HG03025 (cell line): Measurements from ENCODE around the gene P2RX6.

Experiments
- ATAC-seq: cut with Tn5 transposase; IDR thresholded peaks from one replicate; pipeline ENCODE4 v1.9.1; 2021; ENCODE audit warnings: mild to moderate bottlenecking, moderate library complexity; ENCODE audit not compliant: unreplicated experiment, low FRiP score

P2RX6 gene

GRCh38 chr22:20979243-20979809 lies 35.6 kb upstream of the P2RX6 start:
- ATAC-seq: no peak

GRCh38 chr22:20979940-20980453 lies 35.0 kb upstream of the P2RX6 start:
- no peak for ATAC-seq

DNA sequence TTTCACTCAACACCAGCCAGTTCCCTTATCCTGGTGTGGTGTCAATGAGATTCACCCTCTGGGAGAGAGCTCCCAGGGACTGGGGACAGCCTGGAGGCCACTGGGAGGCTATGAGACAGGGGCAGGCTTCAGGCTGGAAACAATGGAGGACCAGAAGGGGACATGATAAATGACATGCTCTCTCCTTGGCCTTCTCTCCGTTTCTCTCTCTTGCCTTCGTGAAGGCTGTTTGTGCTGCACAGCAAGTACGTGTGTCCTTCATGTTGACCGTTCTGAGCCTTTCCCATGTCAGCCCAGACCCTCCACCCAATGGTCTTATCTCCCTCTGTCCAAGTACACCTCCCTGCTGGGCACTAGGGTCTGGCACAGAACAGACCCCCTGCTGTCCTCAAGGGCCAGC lies 34.4 kb upstream of the P2RX6 start:
- no peak for ATAC-seq

DNA sequence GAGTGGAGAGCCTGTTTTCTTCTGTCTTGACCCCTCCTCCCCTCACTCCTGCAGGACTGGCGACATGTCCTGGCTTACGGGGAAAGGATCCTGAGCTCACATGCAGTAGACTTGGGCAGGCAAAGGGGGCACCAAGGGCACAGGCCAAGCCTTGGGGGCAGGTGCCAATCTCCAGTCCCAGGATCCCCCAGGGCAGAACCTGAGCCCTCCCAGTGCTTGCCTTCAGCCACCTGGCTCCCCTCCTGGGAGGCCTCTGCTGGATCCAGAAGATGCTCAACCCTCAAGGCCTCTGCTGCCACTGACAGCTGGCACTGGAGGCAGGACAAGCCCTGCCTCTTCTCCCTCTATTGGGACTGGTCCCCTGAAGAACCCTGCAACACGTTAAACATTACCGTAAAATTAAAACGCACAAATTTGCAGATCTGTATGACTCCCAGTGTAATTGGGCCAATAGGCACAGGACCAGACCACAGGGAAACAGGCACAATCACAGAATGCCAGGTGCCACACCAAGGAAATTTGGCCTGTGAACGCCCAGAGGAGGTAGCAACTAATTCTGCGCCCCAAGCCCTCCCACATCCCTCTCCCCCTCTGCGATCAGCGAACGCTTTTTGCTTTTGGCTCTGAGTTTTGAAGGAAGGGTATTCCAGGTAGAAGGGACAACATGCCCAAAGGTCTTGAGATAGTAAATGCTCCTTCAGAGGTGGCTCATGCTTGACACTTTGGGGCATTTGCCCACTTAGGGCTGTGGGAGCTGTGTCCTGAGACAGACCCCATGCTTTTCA lies 33.8 kb upstream of the P2RX6 start:
- ATAC-seq: no peak

DNA sequence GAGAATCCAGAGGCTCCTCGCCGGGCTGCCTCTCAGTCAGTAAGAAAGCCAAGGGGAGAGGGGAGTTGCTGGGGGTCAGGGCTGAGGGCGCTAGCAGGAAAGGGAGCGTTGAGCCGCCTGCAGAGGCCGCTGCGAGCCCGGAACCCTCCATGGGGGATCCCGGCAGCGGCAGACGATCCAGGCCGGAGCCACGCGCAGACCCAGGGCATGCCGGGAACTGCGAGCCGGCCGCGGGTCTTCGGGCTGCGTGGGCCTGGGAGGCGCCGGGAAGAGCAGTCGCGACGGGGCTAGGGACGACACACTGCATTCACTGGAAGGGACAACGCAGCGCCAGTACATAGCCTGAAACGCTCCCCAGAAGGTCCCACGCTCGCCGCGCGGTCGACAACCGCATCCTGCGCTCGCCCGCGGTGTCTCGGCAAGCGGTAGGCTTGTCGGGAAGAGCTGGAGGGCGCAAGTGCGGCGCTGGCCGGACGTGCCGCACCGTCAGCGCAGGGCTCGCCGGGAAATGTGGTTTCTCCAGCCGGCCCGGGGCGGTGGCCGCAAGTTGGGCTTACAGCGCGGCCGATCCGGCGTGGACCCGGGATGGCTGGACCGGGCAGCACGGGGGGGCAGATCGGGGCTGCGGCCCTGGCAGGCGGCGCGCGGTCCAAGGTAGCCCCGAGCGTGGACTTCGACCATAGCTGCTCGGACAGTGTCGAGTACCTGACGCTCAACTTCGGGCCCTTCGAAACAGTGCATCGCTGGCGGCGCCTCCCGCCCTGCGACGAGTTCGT lies 33.0 kb upstream of the P2RX6 start, which contains the start of gene LZTR1:
Gene LZTR1 (plus strand): TSS at position 511 of the 776 bp plus-strand sequence. CDS start 75 bp downstream, at position 586.
- peak; percentile 75 for ATAC-seq

- ATAC-seq: peak; percentile 15
Observed at GRCh38 chr22:20982563-20982882, 32.4 kb upstream of the P2RX6 start.

- ATAC-seq: no peak
Observed at GRCh38 chr22:20983081-20983771, 31.7 kb upstream of the P2RX6 start.

DNA sequence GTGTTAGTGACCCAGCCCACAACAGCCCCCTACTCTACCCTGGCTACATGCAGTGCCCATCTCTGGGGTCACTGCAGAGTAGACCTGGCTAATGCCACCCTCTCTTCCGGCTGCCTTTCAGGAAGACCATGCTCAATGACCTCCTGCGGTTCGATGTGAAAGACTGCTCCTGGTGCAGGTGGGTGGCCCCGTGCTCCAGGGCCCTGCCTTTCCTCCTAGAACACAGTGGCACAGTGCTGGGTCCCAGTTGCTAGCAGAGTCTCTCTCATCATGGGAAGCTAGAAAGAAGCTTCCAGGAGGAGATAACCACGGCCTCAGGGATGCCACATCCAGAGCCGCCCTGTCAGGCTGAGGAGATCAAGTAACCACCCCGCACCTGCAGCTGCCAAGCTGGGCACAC lies 29.2 kb upstream of the P2RX6 start:
- no peak for ATAC-seq

- no peak for ATAC-seq
Observed at GRCh38 chr22:20986365-20986764, 28.6 kb upstream of the P2RX6 start.

DNA sequence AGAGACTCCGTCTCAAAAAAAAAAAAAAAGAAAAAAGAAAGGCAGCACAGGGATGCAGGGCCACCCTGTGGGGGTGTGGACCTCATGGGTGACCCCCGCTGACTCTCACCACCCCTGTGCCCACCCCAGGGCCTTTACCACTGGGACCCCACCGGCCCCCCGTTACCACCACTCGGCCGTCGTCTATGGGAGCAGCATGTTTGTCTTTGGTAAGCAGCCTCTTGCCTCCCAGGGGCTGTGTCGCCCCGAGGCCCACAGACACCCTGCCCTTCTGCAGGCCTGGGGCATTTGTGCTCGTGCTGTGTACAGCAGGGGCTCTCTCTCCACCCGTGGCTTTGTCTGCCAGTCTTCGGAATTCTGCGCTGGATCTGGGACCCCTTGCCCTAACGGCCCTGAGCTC lies 27.6 kb upstream of the P2RX6 start:
- ATAC-seq: no peak

- ATAC-seq: no peak
Observed at GRCh38 chr22:20988573-20989322, 26.2 kb upstream of the P2RX6 start.

- ATAC-seq: no peak
Observed at GRCh38 chr22:20989323-20990138, 25.4 kb upstream of the P2RX6 start.

DNA sequence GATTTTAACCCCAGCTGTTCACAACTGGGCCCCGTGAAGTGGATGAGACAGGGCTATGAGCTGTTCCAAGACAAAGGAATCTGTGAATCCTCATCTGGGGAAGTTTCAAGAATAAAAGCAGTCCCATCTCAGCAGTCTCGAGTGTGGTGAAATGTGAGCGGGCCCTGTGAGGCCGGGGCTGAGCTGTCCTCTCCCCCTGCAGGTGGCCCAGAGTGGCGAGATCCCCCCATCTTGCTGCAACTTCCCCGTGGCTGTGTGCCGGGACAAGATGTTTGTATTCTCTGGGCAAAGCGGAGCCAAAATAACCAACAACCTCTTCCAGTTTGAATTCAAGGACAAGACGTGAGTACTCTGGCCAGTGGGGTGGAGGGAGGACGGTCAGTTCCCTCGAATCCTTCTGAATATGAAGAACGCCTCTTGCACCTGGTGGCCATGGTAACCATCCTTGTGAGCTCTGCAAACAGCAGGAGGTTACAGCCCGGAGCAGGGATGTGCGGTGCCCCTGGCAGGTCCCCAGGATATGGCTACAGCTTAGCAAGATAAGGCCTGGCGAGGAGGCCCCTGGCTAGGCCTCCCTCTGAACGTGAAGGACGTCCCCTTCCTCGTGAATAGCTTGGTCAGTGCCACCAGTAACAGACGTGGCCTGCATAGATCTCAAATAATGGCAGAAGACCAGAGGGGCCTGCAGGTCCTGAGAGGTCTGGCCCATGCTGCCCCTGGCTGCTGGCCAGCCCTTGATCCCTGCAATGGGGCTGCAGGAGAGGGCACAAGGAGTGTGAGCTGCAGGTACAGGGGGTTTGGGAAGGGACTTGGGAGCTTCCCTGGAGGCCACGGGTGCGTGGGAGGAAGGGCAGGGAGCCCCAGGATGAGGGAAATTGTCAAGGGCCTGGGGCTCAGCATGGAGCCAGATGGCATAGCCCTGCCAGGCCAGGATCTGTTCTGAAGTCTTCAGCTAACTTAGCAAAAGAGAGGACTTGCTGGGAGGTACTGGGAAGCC lies 24.5 kb upstream of the P2RX6 start:
- no peak for ATAC-seq

DNA sequence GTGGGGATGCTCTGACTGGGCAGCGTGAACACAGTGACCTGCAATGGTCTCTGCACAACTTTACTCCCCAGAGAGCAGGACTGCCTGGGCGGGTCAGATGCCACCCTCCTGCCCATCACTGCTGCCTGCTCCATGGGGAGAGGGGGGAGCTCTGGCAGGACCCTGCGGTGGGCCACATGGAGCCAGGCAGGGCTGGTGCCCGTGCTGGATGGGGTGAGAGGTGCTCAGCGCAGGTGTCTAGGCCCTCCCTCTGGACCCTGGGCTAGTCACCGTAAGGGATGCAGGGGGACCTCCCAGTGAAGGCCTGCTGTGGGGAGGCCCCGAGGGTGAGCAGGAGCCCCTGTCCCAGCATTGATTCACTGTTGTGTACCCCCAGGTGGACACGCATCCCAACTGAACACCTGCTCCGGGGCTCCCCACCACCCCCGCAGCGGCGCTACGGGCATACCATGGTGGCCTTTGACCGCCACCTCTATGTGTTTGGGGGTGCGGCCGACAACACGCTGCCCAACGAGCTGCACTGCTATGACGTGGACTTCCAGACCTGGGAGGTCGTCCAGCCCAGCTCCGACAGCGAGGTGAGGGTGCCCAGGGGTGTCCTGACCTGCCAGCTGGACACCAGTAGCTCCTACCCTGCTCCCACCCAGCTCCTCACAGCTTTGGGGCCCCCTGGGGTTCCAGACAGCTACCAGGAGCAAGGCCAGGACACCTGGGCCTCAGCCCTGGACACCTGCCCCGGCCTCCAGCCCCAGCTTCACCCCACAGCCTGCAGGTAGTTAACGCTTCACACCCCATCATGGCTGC lies 23.5 kb upstream of the P2RX6 start:
- no peak for ATAC-seq

- ATAC-seq: no peak
Observed at GRCh38 chr22:20992056-20992442, 22.9 kb upstream of the P2RX6 start.

DNA sequence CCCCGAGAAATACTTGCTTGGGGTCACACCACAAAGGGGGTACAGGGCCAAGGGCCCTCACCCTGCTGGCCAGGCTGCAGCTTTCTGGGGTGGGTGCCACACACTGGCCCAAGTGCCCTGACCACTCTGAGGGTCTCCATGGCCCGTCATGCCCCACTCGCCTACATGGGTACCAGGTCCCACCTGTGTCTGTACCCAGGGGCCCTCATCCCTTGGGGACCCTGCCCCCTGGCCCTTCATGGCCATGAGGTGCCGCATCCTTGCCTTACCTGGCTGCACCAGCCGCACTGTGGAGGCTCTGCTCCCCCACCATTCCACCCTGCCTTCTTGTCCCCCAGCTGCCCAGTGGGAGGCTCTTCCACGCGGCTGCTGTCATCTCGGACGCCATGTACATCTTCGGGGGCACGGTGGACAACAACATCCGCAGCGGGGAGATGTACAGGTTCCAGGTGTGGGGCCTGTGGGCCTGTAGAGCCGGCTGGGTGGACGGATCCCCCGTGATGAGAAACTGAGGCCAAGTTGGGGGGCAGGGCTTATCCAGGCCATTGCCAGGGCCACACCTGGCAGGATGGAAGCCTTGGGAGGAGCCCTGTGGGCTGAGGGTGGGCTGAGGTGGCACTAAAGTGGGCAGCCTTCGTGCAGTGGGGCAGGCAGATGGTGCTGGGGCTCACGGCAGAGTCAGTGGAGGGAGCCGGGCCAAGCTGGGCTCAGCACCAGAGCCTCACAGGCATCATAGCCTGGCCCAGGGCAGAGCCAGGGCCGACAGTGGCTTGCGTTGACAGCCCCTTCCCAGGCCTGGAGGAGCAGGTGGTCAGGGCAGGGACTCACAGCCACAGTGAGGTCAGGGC lies 22.3 kb upstream of the P2RX6 start:
- no peak for ATAC-seq
